PC-3 (cell line): ENCODE data around the gene FTO. TPM values are rescaled to one million over a fixed set of nuclear protein-coding genes. Genes with fewer than 3 reads are reported as not detected.

Experiments used
- ATAC-seq: fragments of 200-7000 bp; cut with Tn5 transposase; 2 replicates; pipeline ENCODE4 v1.9.1; 2020; ENCODE audit warnings: mild to moderate bottlenecking, moderate library complexity
- BruUV-seq: library from RNA; stranded (reverse); fragments of 400-500 nt; replicated peaks from 2 replicates; lab custom pipeline; 2021; lab: Mats Ljungman, UMichigan
- CTCF ChIA-PET: fragments of 300-600 bp; sonication (Branson Sonifier 250); formaldehyde crosslinking; loops from one replicate; lab custom pipeline; 2022; ENCODE audit warnings: antibody characterized with exemption; lab: Charles Lee
- POLR2A ChIA-PET: fragments of 300-600 bp; sonication (Branson Sonifier 250); formaldehyde crosslinking; loops from one replicate; lab custom pipeline; 2022; ENCODE audit warnings: antibody characterized with exemption; ENCODE audit not compliant: unreplicated experiment; lab: Charles Lee
- DNase-seq: peaks from one replicate; pipeline ENCODE4 v3.0.0-alpha.2; 2015
- H2AFZ ChIP-seq: fragments of 300-600 bp; sonication (generic); 2 replicates; pipeline ENCODE4 v1.6.0; 2016; ENCODE audit warnings: antibody characterized with exemption, low read length
- H3F3A ChIP-seq: fragments of 300-600 bp; sonication (generic); one replicate; pipeline ENCODE4 v1.6.0; 2017; ENCODE audit warnings: antibody characterized with exemption, low read length, control low read depth, mild to moderate bottlenecking; ENCODE audit not compliant: unreplicated experiment
- H3K27ac ChIP-seq: fragments of 300-600 bp; sonication (generic); 2 replicates; pipeline ENCODE4 v1.5.1; 2016; ENCODE audit warnings: mild to moderate bottlenecking, low read length
- H3K27me3 ChIP-seq: fragments of 300-600 bp; sonication (generic); 2 replicates; pipeline ENCODE4 v1.6.1; 2016; ENCODE audit warnings: low read length, mixed read lengths
- H3K36me3 ChIP-seq: fragments of 300-600 bp; sonication (generic); 2 replicates; pipeline ENCODE4 v1.6.1; 2016; ENCODE audit warnings: low read depth, mixed run types, low read length, mixed read lengths
- H3K4me1 ChIP-seq: fragments of 300-600 bp; sonication (generic); 2 replicates; pipeline ENCODE4 v1.5.1; 2016; ENCODE audit warnings: low read length; ENCODE audit not compliant: insufficient read depth
- H3K4me2 ChIP-seq: fragments of 300-600 bp; sonication (generic); 2 replicates; pipeline ENCODE4 v1.6.0; 2016; ENCODE audit warnings: low read length
- H3K4me3 ChIP-seq: fragments of 300-600 bp; sonication (generic); 2 replicates; pipeline ENCODE4 v1.5.1; 2016; ENCODE audit warnings: mild to moderate bottlenecking, low read length, mixed read lengths
- H3K79me2 ChIP-seq: fragments of 300-600 bp; sonication (generic); 2 replicates; pipeline ENCODE4 v1.6.1; 2017; ENCODE audit warnings: low read length, mixed read lengths
- H3K9ac ChIP-seq: fragments of 300-600 bp; sonication (generic); 2 replicates; pipeline ENCODE4 v1.6.0; 2016; ENCODE audit warnings: mild to moderate bottlenecking, low read length
- H3K9me2 ChIP-seq: fragments of 300-600 bp; sonication (generic); replicated peaks from 2 replicates; pipeline ENCODE4 v1.6.1; 2016; ENCODE audit warnings: mixed run types, low read length, mixed read lengths
- H3K9me3 ChIP-seq: fragments of 300-600 bp; sonication (generic); 2 replicates; pipeline ENCODE4 v1.6.1; 2016; ENCODE audit warnings: low read length, mixed read lengths
- H4K20me1 ChIP-seq: fragments of 300-600 bp; sonication (generic); 2 replicates; pipeline ENCODE4 v1.6.1; 2016; ENCODE audit warnings: low read length, mixed read lengths
- CTCF ChIP-seq: fragments of 300-600 bp; sonication (generic); conservative IDR thresholded peaks from 2 replicates; pipeline ENCODE4 v1.5.1; 2017; ENCODE audit warnings: antibody characterized with exemption, low read depth, mild to moderate bottlenecking, low read length
- EZH2 ChIP-seq: fragments of 300-600 bp; sonication (generic); IDR thresholded peaks from one replicate; pipeline ENCODE4 v1.6.1; 2017; ENCODE audit warnings: antibody characterized with exemption, mild to moderate bottlenecking, low read length; ENCODE audit not compliant: unreplicated experiment
- EZH2phosphoT487 ChIP-seq: fragments of 300-600 bp; sonication (generic); IDR thresholded peaks from 2 replicates; pipeline ENCODE4 v1.6.1; 2018; ENCODE audit warnings: mild to moderate bottlenecking, antibody characterized with exemption, low read length, borderline replicate concordance
- intact Hi-C: fragments of 100-400 bp; cut with micrococcal nuclease; formaldehyde crosslinking; loops from 2 replicates; pipeline ENCODE4 v1.9.0; 2023
- total RNA-seq: library from RNA; depleted of rRNA; stranded (reverse); fragments of >200 nt; gene quantifications from 2 replicates; pipeline ENCODE4 v1.2.3, GENCODE V29; 2014

FTO gene
- total RNA-seq, 1 experiment from 2014 or later, result 27.0 TPM

- H3F3A ChIP-seq, result no peaks in the 10 kb centered on the region
- peaks cover 40% of the 10 kb centered on the region for H3K27me3 ChIP-seq
- no peaks in the 10 kb centered on the region for H3K9me2 ChIP-seq
- ATAC-seq (no peak), DNase-seq (no peak)
- TF ChIP-seq EZH2phosphoT487, result no peak
- no peak for TF ChIP-seq CTCF
- no peak for TF ChIP-seq EZH2
- H2AFZ ChIP-seq, result no peak overlapping the region
- no peaks in the 10 kb centered on the region for H3K4me1 ChIP-seq
- BruUV-seq, result no TSS peak
- no peaks in the 10 kb centered on the region for H3K9me3 ChIP-seq
- H3K79me2 ChIP-seq, result no peaks in the 10 kb centered on the region
- ChIA-PET CTCF (no interaction called here), POLR2A (interaction anchor here (0.6 kb wide), 1 partner anchor 23 kb away, joined by 3 read pairs; no protein-coding TSS in a partner anchor)
- intact Hi-C loops, result no loop called here
- H3K4me3 ChIP-seq, result no peak overlapping the region
- H3K4me2 ChIP-seq, result no peak overlapping the region
- no peak overlapping the region for H3K9ac ChIP-seq
- no peaks in the 10 kb centered on the region for H4K20me1 ChIP-seq
- no peak overlapping the region for H3K27ac ChIP-seq
- H3K36me3 ChIP-seq, result no peaks in the 10 kb centered on the region
Measured at GRCh38 chr16:54152362-54153239, 448.6 kb downstream of the FTO start.

- Histone ChIP-seq H3K27ac (no peak overlapping the region), H3K9me3 (no peaks in the 10 kb centered on the region), H3K4me1 (no peaks in the 10 kb centered on the region), H3K4me3 (no peak overlapping the region), H4K20me1 (no peaks in the 10 kb centered on the region), H3K4me2 (no peak overlapping the region), H2AFZ (no peak overlapping the region), H3K27me3 (peaks cover 37% of the 10 kb centered on the region), H3K9me2 (no peaks in the 10 kb centered on the region), H3K36me3 (no peaks in the 10 kb centered on the region), H3K9ac (no peak overlapping the region), H3K79me2 (no peaks in the 10 kb centered on the region), H3F3A (no peaks in the 10 kb centered on the region)
- CTCF ChIA-PET, result no interaction called here
- POLR2A ChIA-PET, result interaction anchor here (0.6 kb wide), 1 partner anchor 22 kb away, joined by 3 read pairs; no protein-coding TSS in a partner anchor
- ATAC-seq, result no peak
- intact Hi-C loops, result no loop called here
- no TSS peak for BruUV-seq
- TF ChIP-seq EZH2 (no peak), CTCF (no peak), EZH2phosphoT487 (no peak)
- no peak for DNase-seq
Measured at GRCh38 chr16:54153240-54153934, 449.4 kb downstream of the FTO start.
